ENCODE results near the gene DLK2. TPM values are rescaled to one million over a fixed set of nuclear protein-coding genes. Genes with fewer than 3 reads are reported as not detected.

Gene DLK2
- total and polyA plus RNA-seq, 2 experiments from 2014 or later, result 0.21 to 0.47 TPM

- TF ChIP-seq ZNF462 (CRISPR knock-in tag; IDR thresholded peaks at IDR 0.05) (no peak), POLR2AphosphoS5 (IDR thresholded peaks at IDR 0.05; ENCODE audit: low read depth) (no peak), STAT1 (IDR thresholded peaks at IDR 0.05; ENCODE audit: unreplicated experiment) (no peak), ETS1 (IDR thresholded peaks at IDR 0.05) (no peak)
Observed at GRCh38 chr6:43451348-43451747, 4.0 kb downstream of the DLK2 start (continued).

- ATAC-seq (no peak), DNase-seq (ENCODE audit: low spot score) (no peak)
- Histone ChIP-seq H3K27me3 (ENCODE audit: insufficient read depth) (peaks cover 19% of the 10 kb centered on the region), H3K79me2 (replicated peaks; ENCODE audit: insufficient read depth) (no peaks in the 10 kb centered on the region), H4K20me1 (replicated peaks; ENCODE audit: insufficient read depth) (peaks cover 4% of the 10 kb centered on the region; the same call in 1 of the 2 replicates), H3K4me1 (ENCODE audit: insufficient read depth) (no peaks in the 10 kb centered on the region), H3K4me3 (no peak overlapping the region), H3K27ac (ENCODE audit: low read depth) (no peak overlapping the region), H3K9me2 (ENCODE audit: insufficient read depth) (no peaks in the 10 kb centered on the region), H3K36me3 (ENCODE audit: insufficient read depth) (no peaks in the 10 kb centered on the region), H3K4me2 (no peak overlapping the region), H3F3A (replicated peaks; ENCODE audit: low read depth) (0 out of 2 replicates have a peak, but pooled peaks cover 3% of the 10 kb centered on the region), H2AFZ (no peak overlapping the region)
- no peak for TF ChIP-seq POLR2AphosphoS5 (IDR thresholded peaks at IDR 0.05; ENCODE audit: low read depth)
- no peak for TF ChIP-seq CTCF (conservative IDR thresholded peaks at IDR 0.05; ENCODE audit: low read depth in 2 of 2)
- TF ChIP-seq EZH2 (IDR thresholded peaks at IDR 0.05; ENCODE audit: low read depth, unreplicated experiment), result no peak
- no peak for TF ChIP-seq ZNF114 (CRISPR knock-in tag; IDR thresholded peaks at IDR 0.05)
- Mint-ChIP-seq H3K4me1 (peaks cover under 1% of the 10 kb centered on the region; the same call in 2 of the 3 replicates), H3K27me3 (ENCODE audit: insufficient read depth, low read depth, poor library complexity) (peaks cover 27% of the 10 kb centered on the region), H3K27ac (no peak overlapping the region), H3K36me3 (ENCODE audit: low read depth) (peaks cover 7% of the 10 kb centered on the region; the same call in 2 of the 3 replicates), H3K4me3 (no peak overlapping the region), H3K9me3 (no peaks in the 10 kb centered on the region)
Observed at GRCh38 chr6:43450699-43451131, 4.6 kb downstream of the DLK2 start.

All from GM23338 (cell line).